GM18909 (cell line): ENCODE data around the gene CNKSR3.
"Not testable (repeated sequence)": the region's sequence is repeated elsewhere in the genome, so short reads cannot be mapped to it uniquely, and the experiment has no call there.

ENCODE experiments used
- ATAC-seq: cut with Tn5 transposase; IDR thresholded peaks from one replicate; pipeline ENCODE4 v1.9.1; 2021; ENCODE audit warnings: mild to moderate bottlenecking; ENCODE audit not compliant: unreplicated experiment, poor library complexity

The CNKSR3 gene

GRCh38 chr6:154529957-154530356 is 19.5 kb upstream of the CNKSR3 start:
- ATAC-seq = no peak

DNA sequence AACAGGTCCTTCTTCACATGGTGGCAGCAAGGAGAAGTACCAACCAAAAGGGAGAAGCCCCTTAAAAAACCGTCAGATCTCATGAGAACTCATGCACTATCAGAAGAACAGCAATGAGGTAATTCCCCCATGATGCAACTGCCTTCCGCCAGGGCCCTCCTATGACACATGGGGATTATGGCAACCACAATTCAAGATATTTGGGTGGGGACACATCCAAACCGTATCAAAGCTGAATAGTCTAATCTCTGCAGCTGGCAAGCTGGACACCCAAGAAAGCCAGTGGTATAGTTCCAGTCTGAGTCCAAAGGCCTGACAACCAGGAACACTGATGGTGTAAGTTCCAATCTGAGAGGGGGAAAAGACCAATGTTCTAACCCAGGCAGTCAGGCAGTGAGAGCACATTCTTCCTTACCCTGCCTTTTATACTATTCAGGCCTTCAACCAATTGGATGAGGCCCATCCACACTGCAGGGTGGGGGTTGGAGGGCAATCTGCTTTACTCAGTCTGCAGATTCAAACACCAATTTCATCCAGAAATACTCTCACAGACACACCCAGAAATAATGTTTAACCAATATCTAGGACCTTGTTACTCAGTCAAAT is 17.9 kb upstream of the CNKSR3 start:
- ATAC-seq = no peak

GRCh38 chr6:154526996-154527395 is 16.5 kb upstream of the CNKSR3 start:
- ATAC-seq = no peak

DNA sequence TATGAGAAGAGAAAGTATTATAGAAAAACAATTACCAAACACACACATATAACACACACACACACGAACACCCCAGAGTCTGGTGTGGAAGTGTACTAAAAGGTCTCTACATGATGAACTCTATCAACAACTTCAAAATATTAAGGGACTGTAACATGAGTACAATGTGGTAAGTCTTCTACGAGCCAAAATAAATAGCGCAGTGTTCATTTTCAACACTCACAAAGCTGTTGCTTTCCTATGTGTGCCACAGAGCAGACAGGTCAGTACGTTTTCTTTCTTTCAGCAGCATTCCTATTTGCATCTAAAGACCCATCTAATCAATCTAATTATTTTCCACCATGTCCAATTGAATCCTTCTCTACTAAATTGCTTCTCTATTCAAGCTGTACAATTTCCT is 12.1 kb upstream of the CNKSR3 start:
- no peak for ATAC-seq

- no peak for ATAC-seq
Measured at GRCh38 chr6:154521412-154521811, 10.9 kb upstream of the CNKSR3 start.

- ATAC-seq = no peak
Measured at GRCh38 chr6:154520280-154520679, 9.8 kb upstream of the CNKSR3 start.

GRCh38 chr6:154518396-154518795 is 7.9 kb upstream of the CNKSR3 start:
- ATAC-seq = no peak

GRCh38 chr6:154516276-154516675 is 5.8 kb upstream of the CNKSR3 start:
- no peak for ATAC-seq

DNA sequence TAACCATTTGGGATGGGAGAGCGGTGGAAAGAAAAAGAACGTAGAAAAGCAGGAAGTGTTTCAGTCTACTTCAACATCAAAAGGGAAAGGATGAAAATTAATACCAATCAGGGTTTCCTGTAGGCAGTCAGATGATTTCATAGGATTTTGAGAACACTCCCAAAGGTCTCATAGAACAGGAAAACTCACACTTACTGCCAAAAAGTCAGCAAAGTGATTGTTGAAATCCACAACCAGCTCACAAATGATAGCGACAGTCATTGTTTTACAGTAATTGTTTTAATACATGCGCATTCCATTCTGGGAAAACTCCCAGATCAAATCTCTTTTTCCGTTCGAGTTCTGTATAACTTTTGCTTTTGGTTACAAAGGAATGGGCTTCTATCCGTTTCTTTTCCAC is 5.3 kb upstream of the CNKSR3 start:
- no peak for ATAC-seq

GRCh38 chr6:154515076-154515475 is 4.6 kb upstream of the CNKSR3 start:
- ATAC-seq = not testable (repeated sequence)

DNA sequence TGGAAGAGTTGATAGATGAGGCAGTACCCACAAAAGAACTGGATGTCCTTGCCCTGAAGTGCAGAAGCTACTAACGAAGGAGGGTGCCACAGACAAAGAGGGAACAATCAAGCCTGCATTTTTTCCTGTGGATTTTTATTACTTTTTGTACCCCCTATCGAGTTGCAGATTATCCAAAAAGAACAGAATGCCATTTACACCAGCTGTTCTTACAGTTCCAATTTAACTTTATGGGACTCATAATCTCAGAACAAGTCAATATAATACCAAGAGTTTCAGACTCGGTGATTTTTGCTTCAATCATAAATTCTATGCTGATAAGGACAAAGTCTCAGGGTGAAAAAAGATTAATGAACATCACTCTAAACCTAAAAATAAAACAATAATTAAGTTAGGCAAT is 4.0 kb upstream of the CNKSR3 start:
- ATAC-seq = no peak

GRCh38 chr6:154513601-154514320 is 3.3 kb upstream of the CNKSR3 start:
- ATAC-seq = no peak

- no peak for ATAC-seq
Measured at GRCh38 chr6:154512201-154512600, 1.7 kb upstream of the CNKSR3 start.

GRCh38 chr6:154511791-154512190 is 1.3 kb upstream of the CNKSR3 start:
- ATAC-seq = no peak

GRCh38 chr6:154509421-154510143 is 903 bp downstream of the CNKSR3 start:
- ATAC-seq = peak; percentile 28

DNA sequence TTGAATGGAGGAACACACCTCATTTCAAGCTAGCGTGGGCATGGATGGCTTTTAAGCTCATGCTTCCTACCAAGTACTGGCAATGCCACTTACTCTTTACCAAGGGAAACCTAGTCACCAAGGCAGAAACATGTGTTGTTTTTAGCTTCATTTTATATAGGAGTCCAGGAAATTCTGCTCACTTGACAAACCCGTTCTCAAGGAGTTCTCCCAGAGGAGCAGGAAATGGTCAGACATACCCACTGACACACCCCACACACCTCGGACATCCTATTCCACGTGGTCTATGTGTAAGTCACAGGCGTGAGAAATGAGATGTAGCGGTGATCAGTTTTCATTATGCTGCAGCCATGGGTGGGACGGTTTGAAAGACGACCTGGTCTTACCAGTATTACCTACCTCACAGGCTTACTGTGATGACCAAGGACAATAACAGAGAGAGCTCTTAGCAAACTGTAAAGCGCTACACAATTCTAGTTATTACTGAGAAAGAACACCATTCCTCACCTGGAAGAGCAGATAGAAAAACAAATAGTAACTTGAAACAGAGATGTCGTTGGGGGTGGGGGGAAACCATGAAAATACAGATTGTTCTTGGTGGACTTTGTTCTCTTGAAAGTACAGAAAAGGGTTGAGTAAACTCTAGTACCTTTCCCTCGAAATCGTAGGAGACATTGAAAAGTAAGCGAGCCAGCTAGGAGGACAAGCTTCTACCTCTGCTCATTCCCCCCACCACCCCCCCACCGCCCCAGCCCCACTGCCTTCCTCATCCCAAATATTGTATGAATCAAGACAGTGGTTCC is 1.7 kb downstream of the CNKSR3 start:
- no peak for ATAC-seq

DNA sequence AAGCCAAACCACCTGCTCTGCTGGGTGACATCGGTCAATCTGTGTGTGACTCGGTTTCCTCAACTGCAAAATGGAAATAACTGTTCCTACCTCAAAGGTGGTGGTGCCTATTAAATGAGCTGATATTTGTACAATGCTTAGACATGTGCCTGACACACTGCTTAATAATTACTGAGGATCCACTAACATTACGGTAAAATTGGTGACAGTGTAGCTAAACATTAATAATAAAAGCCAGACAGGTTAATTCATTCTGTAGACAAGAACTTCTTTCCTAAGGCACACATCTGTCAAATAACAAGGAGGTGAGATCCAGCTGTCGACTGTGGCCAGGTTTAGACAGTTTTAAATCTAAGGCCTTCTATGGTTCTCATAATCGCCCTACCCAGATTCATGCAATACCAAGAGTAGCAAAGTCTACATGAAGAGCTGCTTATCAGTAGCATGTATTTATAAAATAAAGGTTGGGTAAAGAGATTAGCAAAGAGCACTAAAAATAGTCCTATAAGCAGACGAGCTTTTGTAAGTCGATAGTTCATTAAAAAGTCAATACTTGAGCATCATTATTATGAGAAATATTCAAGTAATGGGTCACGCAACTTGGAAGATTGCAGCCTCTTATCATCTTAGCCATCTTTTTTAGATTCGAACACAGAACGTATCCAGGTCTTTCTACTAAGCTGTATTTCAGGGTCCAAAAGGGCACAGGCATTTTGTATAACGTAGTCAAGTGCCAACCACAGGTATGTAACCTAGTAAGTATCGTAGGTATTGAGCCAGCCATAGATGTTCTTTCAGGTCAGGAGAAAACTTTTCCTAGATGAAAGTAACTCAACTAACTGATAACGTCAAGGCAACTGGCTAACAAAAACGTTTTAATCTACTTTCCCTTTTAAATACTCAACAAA is 3.2 kb downstream of the CNKSR3 start:
- ATAC-seq = no peak

GRCh38 chr6:154506582-154506981 is 3.9 kb downstream of the CNKSR3 start:
- ATAC-seq = no peak

- ATAC-seq = no peak
Measured at GRCh38 chr6:154506108-154506507, 4.4 kb downstream of the CNKSR3 start.
